Measurements from ENCODE around the gene FHIT.

Gene FHIT

DNA sequence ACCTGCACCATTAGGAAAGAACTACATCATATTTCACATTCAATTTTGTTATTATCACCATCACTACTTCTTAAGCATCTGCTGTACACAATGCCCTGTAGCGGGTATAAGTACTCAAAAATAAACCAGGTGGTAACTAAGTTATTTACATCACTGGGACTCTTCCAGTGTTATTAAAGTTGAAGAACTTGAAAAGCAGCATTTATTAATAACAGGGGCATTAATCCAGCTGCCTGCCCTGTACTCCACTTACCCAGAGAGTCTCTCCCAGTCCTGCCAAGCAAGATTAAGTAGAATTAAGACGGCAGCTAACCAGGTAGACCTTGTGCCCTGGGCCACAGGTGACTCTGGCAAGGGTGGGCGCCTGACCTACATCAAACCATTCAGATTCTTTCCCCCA is 65.2 kb downstream of the FHIT start:
- no peaks in the 10 kb centered on the region for H3K27me3 ChIP-seq (ENCODE audit: insufficient read depth, insufficient read length)
- H3K4me1 ChIP-seq (ENCODE audit: insufficient read depth, insufficient read length) = no peaks in the 10 kb centered on the region
- no peak overlapping the region for H3K4me3 ChIP-seq (ENCODE audit: insufficient read length, low read depth)
- no peak for DNase-seq (ENCODE audit: low read depth, low spot score)
- no peak for TF ChIP-seq YY1 (IDR thresholded peaks at IDR 0.05; ENCODE audit: insufficient read depth, insufficient read length)
- TF ChIP-seq ZNF274 (IDR thresholded peaks at IDR 0.05; ENCODE audit: low read depth, low read length) = no peak
- TF ChIP-seq SUZ12 (IDR thresholded peaks at IDR 0.05; ENCODE audit: extremely low read depth, insufficient read depth, insufficient read length) = no peak
- H3K9me3 ChIP-seq (ENCODE audit: insufficient read depth, low read length) = no peaks in the 10 kb centered on the region
- no peak overlapping the region for H3K9ac ChIP-seq (ENCODE audit: insufficient read length, low read depth)
- H3K36me3 ChIP-seq (ENCODE audit: insufficient read depth, insufficient read length, low read length) = no peaks in the 10 kb centered on the region

DNA sequence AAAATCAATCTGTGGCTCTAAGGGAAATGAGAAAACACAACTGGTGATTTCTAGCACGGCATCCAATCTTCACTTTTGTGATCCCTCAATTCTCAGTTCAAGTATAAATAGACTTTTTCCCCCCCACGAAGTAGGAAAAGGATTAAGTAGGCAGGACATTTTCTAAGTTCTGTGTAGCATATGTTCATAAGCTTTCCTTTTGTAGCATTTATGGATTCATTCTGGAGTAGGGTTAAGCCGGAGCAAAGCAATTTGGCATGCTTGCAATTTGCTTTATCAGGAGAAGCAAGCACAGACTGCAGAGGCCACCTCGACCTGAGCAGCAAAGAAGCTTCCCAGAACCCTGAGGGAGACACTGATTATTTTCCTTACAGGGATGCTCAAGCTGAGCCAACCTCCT is 66.3 kb downstream of the FHIT start:
- no peak overlapping the region for H3K9ac ChIP-seq (ENCODE audit: insufficient read length, low read depth)
- H3K4me1 ChIP-seq (ENCODE audit: insufficient read depth, insufficient read length) = no peaks in the 10 kb centered on the region
- H3K27me3 ChIP-seq (ENCODE audit: insufficient read depth, insufficient read length) = no peaks in the 10 kb centered on the region
- no peak for TF ChIP-seq SUZ12 (IDR thresholded peaks at IDR 0.05; ENCODE audit: extremely low read depth, insufficient read depth, insufficient read length)
- TF ChIP-seq ZNF274 (IDR thresholded peaks at IDR 0.05; ENCODE audit: low read depth, low read length) = no peak
- TF ChIP-seq YY1 (IDR thresholded peaks at IDR 0.05; ENCODE audit: insufficient read depth, insufficient read length) = no peak
- no peaks in the 10 kb centered on the region for H3K36me3 ChIP-seq (ENCODE audit: insufficient read depth, insufficient read length, low read length)
- H3K9me3 ChIP-seq (ENCODE audit: insufficient read depth, low read length) = no peaks in the 10 kb centered on the region
- H3K4me3 ChIP-seq (ENCODE audit: insufficient read length, low read depth) = no peak overlapping the region
- DNase-seq (ENCODE audit: low read depth, low spot score) = no peak

DNA sequence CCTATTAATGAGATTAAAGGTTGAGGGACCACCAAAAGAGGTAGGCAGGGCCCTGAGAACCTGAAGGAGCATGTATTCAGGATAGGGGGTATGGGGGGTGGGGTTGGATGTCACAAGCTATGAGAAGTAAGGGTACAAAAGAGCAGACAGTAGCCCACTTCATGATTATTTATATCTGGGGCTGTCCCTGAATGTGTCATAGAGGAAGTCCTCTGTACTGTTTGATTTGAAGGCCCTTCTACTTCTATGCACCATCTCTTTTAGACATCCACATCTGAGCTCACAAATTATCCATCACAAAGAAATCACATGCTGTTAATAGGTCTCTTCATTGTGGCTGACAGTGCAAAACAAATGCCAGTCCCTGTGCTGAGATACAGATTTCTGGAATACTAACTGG is 68.6 kb downstream of the FHIT start:
- no peaks in the 10 kb centered on the region for H3K36me3 ChIP-seq (ENCODE audit: insufficient read depth, insufficient read length, low read length)
- no peak for DNase-seq (ENCODE audit: low read depth, low spot score)
- no peaks in the 10 kb centered on the region for H3K4me1 ChIP-seq (ENCODE audit: insufficient read depth, insufficient read length)
- no peaks in the 10 kb centered on the region for H3K9me3 ChIP-seq (ENCODE audit: insufficient read depth, low read length)
- no peak for TF ChIP-seq ZNF274 (IDR thresholded peaks at IDR 0.05; ENCODE audit: low read depth, low read length)
- TF ChIP-seq YY1 (IDR thresholded peaks at IDR 0.05; ENCODE audit: insufficient read depth, insufficient read length) = no peak
- no peak for TF ChIP-seq SUZ12 (IDR thresholded peaks at IDR 0.05; ENCODE audit: extremely low read depth, insufficient read depth, insufficient read length)
- no peak overlapping the region for H3K4me3 ChIP-seq (ENCODE audit: insufficient read length, low read depth)
- no peak overlapping the region for H3K9ac ChIP-seq (ENCODE audit: insufficient read length, low read depth)
- H3K27me3 ChIP-seq (ENCODE audit: insufficient read depth, insufficient read length) = no peaks in the 10 kb centered on the region

DNA sequence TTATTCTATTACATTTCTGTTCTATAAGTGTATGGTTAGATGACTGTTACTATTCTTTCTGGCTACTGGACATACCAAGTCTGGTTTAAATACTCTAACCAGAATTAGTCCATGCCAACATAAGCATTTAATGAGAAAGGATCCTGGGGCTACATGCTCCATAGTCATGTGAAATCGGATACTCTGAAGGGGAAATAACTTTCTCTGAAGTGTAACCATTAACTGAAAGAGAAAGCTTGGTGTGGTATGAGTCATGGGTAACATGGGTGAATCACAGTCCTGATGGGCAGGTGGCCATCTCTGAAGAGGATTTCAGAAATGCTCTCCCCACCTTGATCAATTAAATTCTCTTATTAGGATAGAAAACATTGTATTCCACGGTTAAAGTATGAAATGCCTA is 69.4 kb downstream of the FHIT start:
- Histone ChIP-seq H3K9ac (ENCODE audit: insufficient read length, low read depth) (no peak overlapping the region), H3K4me3 (ENCODE audit: insufficient read length, low read depth) (no peak overlapping the region), H3K27me3 (ENCODE audit: insufficient read depth, insufficient read length) (no peaks in the 10 kb centered on the region), H3K36me3 (ENCODE audit: insufficient read depth, insufficient read length, low read length) (no peaks in the 10 kb centered on the region), H3K4me1 (ENCODE audit: insufficient read depth, insufficient read length) (no peaks in the 10 kb centered on the region), H3K9me3 (ENCODE audit: insufficient read depth, low read length) (no peaks in the 10 kb centered on the region)
- no peak for DNase-seq (ENCODE audit: low read depth, low spot score)
- TF ChIP-seq YY1 (IDR thresholded peaks at IDR 0.05; ENCODE audit: insufficient read depth, insufficient read length) (no peak), ZNF274 (IDR thresholded peaks at IDR 0.05; ENCODE audit: low read depth, low read length) (no peak), SUZ12 (IDR thresholded peaks at IDR 0.05; ENCODE audit: extremely low read depth, insufficient read depth, insufficient read length) (no peak)

DNA sequence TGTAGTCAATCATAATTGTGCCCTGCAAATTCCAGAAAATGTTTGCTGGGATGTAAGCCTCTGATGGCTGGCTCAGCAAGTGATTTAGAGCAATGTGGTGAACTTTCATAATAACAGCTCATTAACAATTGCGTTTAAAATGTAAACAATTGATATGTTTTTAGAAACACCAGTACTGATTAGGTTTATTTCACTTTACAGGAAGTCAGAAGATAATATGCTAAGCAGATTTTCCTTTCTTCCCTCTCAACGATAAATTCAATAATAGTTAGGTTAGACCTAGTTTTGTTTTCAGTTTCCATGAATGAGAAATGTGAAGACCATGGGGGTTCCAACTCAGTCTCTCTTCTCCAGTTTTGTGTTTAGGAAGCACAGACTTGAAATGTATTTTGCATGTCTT is 71.0 kb downstream of the FHIT start:
- TF ChIP-seq ZNF274 (IDR thresholded peaks at IDR 0.05; ENCODE audit: low read depth, low read length) (no peak), YY1 (IDR thresholded peaks at IDR 0.05; ENCODE audit: insufficient read depth, insufficient read length) (no peak), SUZ12 (IDR thresholded peaks at IDR 0.05; ENCODE audit: extremely low read depth, insufficient read depth, insufficient read length) (no peak)
- H3K9ac ChIP-seq (ENCODE audit: insufficient read length, low read depth) = no peak overlapping the region
- no peak for DNase-seq (ENCODE audit: low read depth, low spot score)
- H3K36me3 ChIP-seq (ENCODE audit: insufficient read depth, insufficient read length, low read length) = no peaks in the 10 kb centered on the region
- H3K4me1 ChIP-seq (ENCODE audit: insufficient read depth, insufficient read length) = no peaks in the 10 kb centered on the region
- H3K27me3 ChIP-seq (ENCODE audit: insufficient read depth, insufficient read length) = no peaks in the 10 kb centered on the region
- no peak overlapping the region for H3K4me3 ChIP-seq (ENCODE audit: insufficient read length, low read depth)
- no peaks in the 10 kb centered on the region for H3K9me3 ChIP-seq (ENCODE audit: insufficient read depth, low read length)

DNA sequence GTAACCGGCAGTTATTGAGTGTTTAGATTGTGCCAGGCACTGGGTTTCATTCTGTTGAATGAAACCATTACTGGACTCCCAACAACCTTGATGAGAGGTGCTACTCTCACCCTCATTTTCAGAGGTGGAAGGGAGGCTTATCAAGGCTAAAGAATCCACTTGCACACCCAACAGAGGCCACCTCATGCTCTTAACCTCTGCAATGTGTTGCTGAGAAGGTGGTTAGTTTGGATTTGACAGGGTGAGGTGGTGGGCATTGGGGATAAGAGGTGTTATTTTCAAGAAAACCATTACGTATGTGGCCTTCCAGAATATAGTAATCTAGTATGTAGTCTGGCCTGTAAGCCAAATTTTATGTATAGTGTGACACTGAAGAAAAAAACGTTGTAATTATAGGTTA is 73.1 kb downstream of the FHIT start:
- TF ChIP-seq ZNF274 (IDR thresholded peaks at IDR 0.05; ENCODE audit: low read depth, low read length) (no peak), SUZ12 (IDR thresholded peaks at IDR 0.05; ENCODE audit: extremely low read depth, insufficient read depth, insufficient read length) (no peak), YY1 (IDR thresholded peaks at IDR 0.05; ENCODE audit: insufficient read depth, insufficient read length) (no peak)
- H3K9me3 ChIP-seq (ENCODE audit: insufficient read depth, low read length) = no peaks in the 10 kb centered on the region
- H3K4me3 ChIP-seq (ENCODE audit: insufficient read length, low read depth) = no peak overlapping the region
- H3K27me3 ChIP-seq (ENCODE audit: insufficient read depth, insufficient read length) = no peaks in the 10 kb centered on the region
- no peaks in the 10 kb centered on the region for H3K36me3 ChIP-seq (ENCODE audit: insufficient read depth, insufficient read length, low read length)
- H3K9ac ChIP-seq (ENCODE audit: insufficient read length, low read depth) = no peak overlapping the region
- H3K4me1 ChIP-seq (ENCODE audit: insufficient read depth, insufficient read length) = no peaks in the 10 kb centered on the region
- no peak for DNase-seq (ENCODE audit: low read depth, low spot score)

DNA sequence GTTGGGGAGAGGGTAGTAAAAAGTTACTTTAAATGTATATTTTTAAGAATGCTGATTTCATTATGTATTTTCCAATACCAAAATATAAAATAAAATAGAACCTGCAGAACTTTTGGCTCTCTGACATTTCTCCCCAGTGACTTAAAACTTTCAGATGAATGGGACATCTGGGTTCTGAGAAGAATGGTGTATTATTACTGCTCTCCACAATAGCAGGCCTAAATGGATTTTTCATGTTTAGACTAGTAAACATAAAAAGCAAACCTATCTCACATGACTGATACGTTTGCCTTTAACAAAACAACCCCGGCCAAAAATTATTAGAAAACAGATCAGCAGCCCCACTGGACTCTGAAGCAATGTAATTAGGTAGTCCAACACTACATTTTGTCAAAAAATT is 73.8 kb downstream of the FHIT start:
- Histone ChIP-seq H3K36me3 (ENCODE audit: insufficient read depth, insufficient read length, low read length) (no peaks in the 10 kb centered on the region), H3K4me1 (ENCODE audit: insufficient read depth, insufficient read length) (no peaks in the 10 kb centered on the region), H3K9ac (ENCODE audit: insufficient read length, low read depth) (no peak overlapping the region), H3K4me3 (ENCODE audit: insufficient read length, low read depth) (no peak overlapping the region), H3K9me3 (ENCODE audit: insufficient read depth, low read length) (no peaks in the 10 kb centered on the region), H3K27me3 (ENCODE audit: insufficient read depth, insufficient read length) (no peaks in the 10 kb centered on the region)
- no peak for DNase-seq (ENCODE audit: low read depth, low spot score)
- no peak for TF ChIP-seq ZNF274 (IDR thresholded peaks at IDR 0.05; ENCODE audit: low read depth, low read length)

DNA sequence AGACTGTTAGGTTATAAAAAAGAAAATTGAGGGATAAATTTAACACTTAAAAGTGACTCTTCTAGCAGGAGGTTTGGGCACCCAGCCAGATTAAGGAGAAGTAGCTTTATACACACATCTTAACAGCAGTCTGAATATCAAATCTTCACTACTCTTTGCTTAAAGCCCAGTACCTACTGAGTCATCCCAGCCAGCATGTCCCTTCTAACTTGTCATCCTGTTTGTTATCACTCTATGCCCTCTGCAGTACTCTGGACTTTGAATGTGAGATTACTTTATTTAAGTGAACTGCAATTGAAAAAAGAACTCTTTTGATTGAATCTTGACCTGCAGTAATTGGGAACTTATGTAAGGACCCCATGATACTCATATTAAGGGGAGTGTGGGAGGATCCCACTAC is 77.6 kb downstream of the FHIT start:
- Histone ChIP-seq H3K36me3 (ENCODE audit: insufficient read depth, insufficient read length, low read length) (no peaks in the 10 kb centered on the region), H3K4me1 (ENCODE audit: insufficient read depth, insufficient read length) (no peaks in the 10 kb centered on the region), H3K9ac (ENCODE audit: insufficient read length, low read depth) (no peak overlapping the region), H3K27me3 (ENCODE audit: insufficient read depth, insufficient read length) (no peaks in the 10 kb centered on the region), H3K4me3 (ENCODE audit: insufficient read length, low read depth) (no peak overlapping the region), H3K9me3 (ENCODE audit: insufficient read depth, low read length) (no peaks in the 10 kb centered on the region)
- no peak for DNase-seq (ENCODE audit: low read depth, low spot score)
- TF ChIP-seq SUZ12 (IDR thresholded peaks at IDR 0.05; ENCODE audit: extremely low read depth, insufficient read depth, insufficient read length) = no peak
